GM19452 (cell line): Measurements from ENCODE around the gene TMEM245.

Source experiments
- ATAC-seq: cut with Tn5 transposase; IDR thresholded peaks from one replicate; pipeline ENCODE4 v1.9.1; 2021; ENCODE audit not compliant: unreplicated experiment

Gene TMEM245

GRCh38 chr9:109031241-109031640 lies 88.5 kb downstream of the TMEM245 start:
- ATAC-seq, result no peak

- no peak for ATAC-seq
These were observed 89.3 kb downstream of the TMEM245 start for GRCh38 chr9:109030426-109030825.

- ATAC-seq, result no peak
These were observed 91.3 kb downstream of the TMEM245 start for GRCh38 chr9:109028457-109028856.

- ATAC-seq, result no peak
These were observed 92.6 kb downstream of the TMEM245 start for GRCh38 chr9:109027176-109027575.

GRCh38 chr9:109026306-109026705 lies 93.4 kb downstream of the TMEM245 start:
- no peak for ATAC-seq

- no peak for ATAC-seq
These were observed 96.9 kb downstream of the TMEM245 start for GRCh38 chr9:109022873-109023272.

- no peak for ATAC-seq
These were observed 98.9 kb downstream of the TMEM245 start for GRCh38 chr9:109020581-109021511.

GRCh38 chr9:109020113-109020512 lies 99.6 kb downstream of the TMEM245 start:
- no peak for ATAC-seq

GRCh38 chr9:109019420-109019819 lies 100.3 kb downstream of the TMEM245 start:
- no peak for ATAC-seq

- no peak for ATAC-seq
These were observed 102.3 kb downstream of the TMEM245 start for GRCh38 chr9:109017493-109017892.

GRCh38 chr9:109017061-109017460 lies 102.7 kb downstream of the TMEM245 start:
- ATAC-seq, result no peak

GRCh38 chr9:109016132-109016531 lies 103.6 kb downstream of the TMEM245 start:
- no peak for ATAC-seq

- no peak for ATAC-seq
These were observed 105.0 kb downstream of the TMEM245 start for GRCh38 chr9:109014608-109015280.

- no peak for ATAC-seq
These were observed 105.8 kb downstream of the TMEM245 start for GRCh38 chr9:109013679-109014607.

GRCh38 chr9:109012876-109013678 lies 106.7 kb downstream of the TMEM245 start, which contains the start of gene CTNNAL1:
CTNNAL1 (minus strand) TSS chr9:109013499; CDS start chr9:109013442, 57 bp downstream.
- ATAC-seq, result peak; percentile 59

GRCh38 chr9:109012009-109012875 lies 107.5 kb downstream of the TMEM245 start:
- ATAC-seq, result peak; percentile 36

GRCh38 chr9:109011231-109011671 lies 108.5 kb downstream of the TMEM245 start:
- no peak for ATAC-seq

- ATAC-seq, result peak; percentile 41
These were observed 109.0 kb downstream of the TMEM245 start for GRCh38 chr9:109010746-109011145.

GRCh38 chr9:109005678-109006077 lies 114.1 kb downstream of the TMEM245 start:
- ATAC-seq, result no peak
